CD14-positive monocyte (primary cell): ENCODE results near the gene KRTAP9-8. TPM values are rescaled to one million over a fixed set of nuclear protein-coding genes. Genes with fewer than 3 reads are reported as not detected.
"Not testable (repeated sequence)": the region's sequence is repeated elsewhere in the genome, so short reads cannot be mapped to it uniquely, and the experiment has no call there.

ENCODE experiments used
- DNase-seq, 3 donors: peaks; one replicate each; pipeline ENCODE4 v3.0.0-alpha.2; 2011 to 2022
- H2AFZ ChIP-seq: 2 replicates; pipeline ENCODE4 v1.6.0; 2012; ENCODE audit warnings: mild to moderate bottlenecking, low read depth, low read length, inconsistent platforms; ENCODE audit not compliant: insufficient read depth, poor library complexity, severe bottlenecking
- H3K27ac ChIP-seq, 2 donors: 1 replicate in 1 of 2; 2 replicates in 1 of 2; pipeline ENCODE4 v1.5.1; 2012 to 2013; ENCODE audit warnings: low read length in 2 of 2, control low read depth in 1 of 2, inconsistent platforms in 1 of 2, low read depth in 1 of 2, mild to moderate bottlenecking in 1 of 2
- H3K27me3 ChIP-seq, 2 donors: one replicate each; pipeline versions ENCODE4 v1.6.0 to v1.6.1; 2011 to 2013; ENCODE audit warnings: low read length in 2 of 2; ENCODE audit not compliant: control insufficient read depth in 2 of 2, insufficient read depth in 2 of 2
- H3K36me3 ChIP-seq, 2 donors: replicated peaks in 1 of 2; 1 replicate in 1 of 2; 2 replicates in 1 of 2; pipeline versions ENCODE4 v1.5.1 to v1.6.1; 2012 to 2013; ENCODE audit warnings: low read length in 2 of 2, control low read depth in 1 of 2, inconsistent platforms in 1 of 2, mild to moderate bottlenecking in 1 of 2; ENCODE audit not compliant: insufficient read depth in 2 of 2, control insufficient read depth in 1 of 2
- H3K4me1 ChIP-seq, 2 donors: 1 replicate in 1 of 2; 2 replicates in 1 of 2; pipeline versions ENCODE4 v1.5.1 to v1.6.1; 2012 to 2013; ENCODE audit warnings: low read length in 2 of 2, control low read depth in 1 of 2, inconsistent platforms in 1 of 2, mild to moderate bottlenecking in 1 of 2, moderate library complexity in 1 of 2; ENCODE audit not compliant: insufficient read depth in 2 of 2, control insufficient read depth in 1 of 2
- H3K4me2 ChIP-seq: replicated peaks from 2 replicates; pipeline ENCODE3; 2012; ENCODE audit warnings: low read length, moderate library complexity, mild to moderate bottlenecking; ENCODE audit not compliant: poor library complexity, severe bottlenecking; ENCODE audit errors: extremely low read depth
- H3K4me3 ChIP-seq, 3 experiments: fragments of 200-600 bp in 1 of 3; sonication (generic) in 1 of 3; replicated peaks in 1 of 3; 1 replicate in 2 of 3; 2 replicates in 1 of 3; pipeline ENCODE4 v1.5.1; 2011 to 2013; ENCODE audit warnings: low read length in 3 of 3, mild to moderate bottlenecking in 3 of 3, control low read depth in 2 of 3, low read depth in 2 of 3, inconsistent platforms in 1 of 3, moderate library complexity in 1 of 3
- H3K79me2 ChIP-seq: 2 replicates; pipeline ENCODE4 v1.6.0; 2012; ENCODE audit warnings: mild to moderate bottlenecking, control low read depth, inconsistent platforms, low read length, moderate library complexity; ENCODE audit not compliant: insufficient read depth
- H3K9ac ChIP-seq: 2 replicates; pipeline ENCODE4 v1.6.0; 2017; ENCODE audit warnings: low read length, mild to moderate bottlenecking; ENCODE audit not compliant: insufficient read depth, poor library complexity, severe bottlenecking
- H3K9me3 ChIP-seq, 2 donors: replicated peaks in 1 of 2; 1 replicate in 1 of 2; 2 replicates in 1 of 2; pipeline versions ENCODE4 v1.5.1 to v1.6.1; 2012 to 2013; ENCODE audit warnings: low read length in 2 of 2, control low read depth in 1 of 2; ENCODE audit not compliant: control insufficient read depth in 1 of 2, insufficient read depth in 1 of 2
- H4K20me1 ChIP-seq: 2 replicates; pipeline ENCODE4 v1.6.0; 2012; ENCODE audit warnings: mild to moderate bottlenecking, low read length, control low read depth, moderate library complexity; ENCODE audit not compliant: insufficient read depth
- H3K27ac Mint-ChIP-seq, 7 donors: one replicate each; pipeline ENCODE4 v1.8.0; 2020; ENCODE audit warnings: mild to moderate bottlenecking in 7 of 7, mixed read lengths in 7 of 7, moderate library complexity in 6 of 7, inconsistent platforms in 2 of 7
- H3K27me3 Mint-ChIP-seq, 3 donors: one replicate each; pipeline ENCODE4 v1.8.0; 2021 to 2022; ENCODE audit warnings: low read depth in 3 of 3, mild to moderate bottlenecking in 3 of 3, mixed read lengths in 3 of 3, moderate library complexity in 3 of 3, inconsistent platforms in 1 of 3
- H3K36me3 Mint-ChIP-seq, 2 donors: one replicate each; pipeline ENCODE4 v1.8.0; 2020; ENCODE audit warnings: mixed read lengths in 2 of 2, inconsistent platforms in 1 of 2, mild to moderate bottlenecking in 1 of 2
- H3K4me1 Mint-ChIP-seq: one replicate; pipeline ENCODE4 v1.8.0; 2020; ENCODE audit warnings: mild to moderate bottlenecking, mixed read lengths
- H3K4me3 Mint-ChIP-seq, 2 donors: one replicate each; pipeline ENCODE4 v1.8.0; 2020; ENCODE audit warnings: mild to moderate bottlenecking in 2 of 2, mixed read lengths in 2 of 2, moderate library complexity in 1 of 2
- H3K9me3 Mint-ChIP-seq, 7 donors: one replicate each; pipeline ENCODE4 v1.8.0; 2020 to 2022; ENCODE audit warnings: mixed read lengths in 7 of 7, mild to moderate bottlenecking in 6 of 7, moderate library complexity in 6 of 7, inconsistent platforms in 2 of 7
- CTCF ChIP-seq: fragments of 200-600 bp; IDR thresholded peaks from one replicate; pipeline ENCODE4 v1.8.0; 2022; ENCODE audit warnings: antibody characterized with exemption, mild to moderate bottlenecking
- WGBS: methylation state at CpG from one replicate; pipeline ENCODE4 v1.1.5; 2013; ENCODE audit warnings: missing lambda C conversion rate; ENCODE audit not compliant: insufficient coverage; 5-methylcytosine and 5-hydroxymethylcytosine counted together
- intact Hi-C, 2 donors: fragments of 100-400 bp; cut with micrococcal nuclease; formaldehyde crosslinking; loops; one replicate each; pipeline versions ENCODE4 v1.15.0 to v1.15.1; 2023
- polyA plus RNA-seq, 3 donors: library from polyadenylated mRNA; depleted of rRNA in 1 of 3; unstranded in 2 of 3; stranded (reverse) in 1 of 3; fragments of 300-500 nt in 2 of 3; fragments of >200 nt in 1 of 3; fragmentation: Illumina TruSeq in 2 of 3; gene quantifications; 1 replicate in 2 of 3; 2 replicates in 1 of 3; pipeline ENCODE4 v1.2.3, GENCODE V29; 2012 to 2021

KRTAP9-8 gene
- polyA plus RNA-seq, 3 donors, result not detected

GRCh38 chr17:41271858-41272257 lies 34.1 kb downstream of the KRTAP9-8 start:
- Histone ChIP-seq H3K27ac (no peak overlapping the region), H3K9ac (no peak overlapping the region), H3K9me3 (no peaks in the 10 kb centered on the region), H3K4me3 (no peak overlapping the region), H3K27me3 (peaks cover 4 to 5% of the 10 kb centered on the region in 2 donors), H4K20me1 (no peaks in the 10 kb centered on the region), H3K36me3 (no peaks in the 10 kb centered on the region), H2AFZ (no peak overlapping the region), H3K4me1 (no peaks in the 10 kb centered on the region), H3K4me2 (no peak overlapping the region), H3K79me2 (no peaks in the 10 kb centered on the region)
- Mint-ChIP-seq H3K4me1 (no peaks in the 10 kb centered on the region), H3K36me3 (no peaks in the 10 kb centered on the region), H3K9me3 (no peaks in the 10 kb centered on the region), H3K4me3 (no peak overlapping the region), H3K27me3 (peaks cover 4 to 17% (median 14%) of the 10 kb centered on the region in 3 donors), H3K27ac (no peak overlapping the region)
- intact Hi-C loops, result no loop called here
- WGBS, result no CpG with 5 or more reads among the region's 1 CpG
- no peak for DNase-seq
- no peak for TF ChIP-seq CTCF

- intact Hi-C loops, DNase-seq: not testable (repeated sequence)
- WGBS, result 97% methylated on average over 3 of the region's 3 CpGs
Measured at GRCh38 chr17:41275648-41276190, 37.9 kb downstream of the KRTAP9-8 start, which contains the start of gene KRTAP9-7. Gene KRTAP9-7, plus strand, starts transcription at chr17:41275698. Its CDS starts 0 bp downstream, at chr17:41275698.

More at GRCh38 chr17:41275648-41276190, 37.9 kb downstream of the KRTAP9-8 start, which contains the start of gene KRTAP9-7:
- not testable (repeated sequence) for H3K4me2 ChIP-seq, H3K27ac ChIP-seq, H3K9me3 Mint-ChIP-seq, H3K4me1 Mint-ChIP-seq, H3K4me1 ChIP-seq, H3K9me3 ChIP-seq, H3K79me2 ChIP-seq, H3K36me3 Mint-ChIP-seq, H4K20me1 ChIP-seq, H3K4me3 ChIP-seq, H3K9ac ChIP-seq, H3K27me3 ChIP-seq, H3K36me3 ChIP-seq, H2AFZ ChIP-seq
- Mint-ChIP-seq H3K27me3 (peaks cover 4 to 18% (median 10%) of the 10 kb centered on the region in 3 donors), H3K27ac (peak within 1 kb of the TSS in 1 of 7 donors; percentile 58), H3K4me3 (peak within 1 kb of the TSS in 1 of 2 donors; percentile 17)
